ENCODE results near the gene SH2B2. TPM values are rescaled to one million over a fixed set of nuclear protein-coding genes. Genes with fewer than 3 reads are reported as not detected.

SH2B2 gene
- total and polyA plus RNA-seq, 4 donors = 0.65 to 1.4 (median 1.0) TPM; not detected in 1

DNA sequence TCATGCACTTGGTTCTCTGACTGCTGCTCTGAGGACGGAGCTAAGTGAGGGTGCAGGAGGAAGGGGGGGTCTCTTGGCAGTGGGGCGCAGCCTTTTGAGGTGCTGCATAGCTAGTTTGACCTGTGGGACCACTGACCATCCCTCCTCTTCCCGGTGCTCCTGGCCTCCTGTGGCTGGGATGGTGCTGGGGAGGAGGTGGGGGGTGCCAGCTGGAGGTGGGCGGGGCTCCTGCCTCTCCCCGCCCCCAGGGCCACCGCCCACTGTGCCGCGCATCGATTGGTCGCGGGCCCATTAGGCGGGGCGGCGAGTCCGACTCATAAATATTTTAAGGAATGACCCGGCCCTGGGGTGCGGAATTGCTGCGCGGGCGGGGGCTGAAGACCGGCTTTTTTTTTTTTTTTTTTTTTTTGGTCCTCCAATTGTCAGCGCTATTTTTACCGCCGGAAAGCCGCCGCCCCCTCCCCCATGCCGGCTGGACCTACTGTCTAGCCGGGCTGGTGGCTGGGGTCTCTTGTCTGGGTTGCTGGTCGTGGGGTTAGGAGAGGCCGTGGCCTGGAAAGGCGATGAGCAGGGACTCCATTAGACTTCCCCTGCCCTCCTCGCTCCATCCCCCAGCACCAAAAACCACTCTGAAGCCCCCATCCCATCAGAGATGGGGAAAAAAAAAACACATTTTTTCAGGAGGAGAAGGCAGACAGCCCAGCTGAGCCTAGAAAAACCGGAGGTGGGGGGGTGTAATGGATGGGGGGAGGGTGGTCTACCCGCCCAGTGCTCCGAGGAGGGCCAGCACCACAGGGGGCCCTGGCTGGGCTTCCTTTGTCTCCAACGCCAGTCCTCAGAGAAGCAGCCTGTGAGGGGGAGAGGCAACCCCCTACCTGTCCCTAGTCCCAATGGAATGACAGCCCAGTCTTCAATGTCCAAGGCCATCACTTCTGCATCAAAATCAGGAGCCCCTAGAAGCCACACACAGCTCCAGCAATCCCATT is 6.4 kb downstream of the SH2B2 start:
- H3K4me1 ChIP-seq (ENCODE audit: control insufficient read depth in 4 of 4, insufficient read depth in 4 of 4, low read length in 3 of 4) = peaks cover 0 to 5% (median 1%) of the 10 kb centered on the region in 4 donors
- 31% methylated on average over 36 of the region's 36 CpGs for WGBS
- H3K4me3 ChIP-seq (ENCODE audit: low read depth in 1 of 3, low read length in 3 of 3) = no peak overlapping the region
- H3K36me3 ChIP-seq (ENCODE audit: control insufficient read depth in 4 of 4, insufficient read depth in 3 of 4, low read depth in 1 of 4, low read length in 3 of 4) = no peaks in the 10 kb centered on the region
- no peaks in the 10 kb centered on the region for H3K27me3 ChIP-seq (ENCODE audit: control insufficient read depth in 4 of 4, insufficient read depth in 4 of 4, low read length in 3 of 4)
- no peak overlapping the region for H3K27ac ChIP-seq (ENCODE audit: low read depth in 1 of 2, low read length in 2 of 2)
- no peaks in the 10 kb centered on the region for H3K9me3 ChIP-seq (ENCODE audit: control insufficient read depth in 4 of 4, low read length in 3 of 4)
- no peak overlapping the region for H3K9ac ChIP-seq (ENCODE audit: low read depth in 1 of 2, low read length in 2 of 2)
- TF ChIP-seq HNF4G (IDR thresholded peaks at IDR 0.05) (no peak), NR2F2 (IDR thresholded peaks at IDR 0.05) (no peak), GABPA (IDR thresholded peaks at IDR 0.05 in 1 of 2, conservative IDR thresholded peaks at IDR 0.05 in 1 of 2) (no peak), RXRA (IDR thresholded peaks at IDR 0.05) (no peak), RAD21 (IDR thresholded peaks at IDR 0.05) (no peak), JUND (IDR thresholded peaks at IDR 0.05) (no peak), FOXA1 (IDR thresholded peaks at IDR 0.05) (no peak), TAF1 (conservative IDR thresholded peaks at IDR 0.05) (no peak), FOXA2 (IDR thresholded peaks at IDR 0.05) (no peak)
- TF ChIP-seq, protein P1, sequence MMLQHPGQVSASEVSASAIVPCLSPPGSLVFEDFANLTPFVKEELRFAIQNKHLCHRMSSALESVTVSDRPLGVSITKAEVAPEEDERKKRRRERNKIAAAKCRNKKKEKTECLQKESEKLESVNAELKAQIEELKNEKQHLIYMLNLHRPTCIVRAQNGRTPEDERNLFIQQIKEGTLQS (IDR thresholded peaks at IDR 0.05) = no peak
- TF ChIP-seq, protein P2, sequence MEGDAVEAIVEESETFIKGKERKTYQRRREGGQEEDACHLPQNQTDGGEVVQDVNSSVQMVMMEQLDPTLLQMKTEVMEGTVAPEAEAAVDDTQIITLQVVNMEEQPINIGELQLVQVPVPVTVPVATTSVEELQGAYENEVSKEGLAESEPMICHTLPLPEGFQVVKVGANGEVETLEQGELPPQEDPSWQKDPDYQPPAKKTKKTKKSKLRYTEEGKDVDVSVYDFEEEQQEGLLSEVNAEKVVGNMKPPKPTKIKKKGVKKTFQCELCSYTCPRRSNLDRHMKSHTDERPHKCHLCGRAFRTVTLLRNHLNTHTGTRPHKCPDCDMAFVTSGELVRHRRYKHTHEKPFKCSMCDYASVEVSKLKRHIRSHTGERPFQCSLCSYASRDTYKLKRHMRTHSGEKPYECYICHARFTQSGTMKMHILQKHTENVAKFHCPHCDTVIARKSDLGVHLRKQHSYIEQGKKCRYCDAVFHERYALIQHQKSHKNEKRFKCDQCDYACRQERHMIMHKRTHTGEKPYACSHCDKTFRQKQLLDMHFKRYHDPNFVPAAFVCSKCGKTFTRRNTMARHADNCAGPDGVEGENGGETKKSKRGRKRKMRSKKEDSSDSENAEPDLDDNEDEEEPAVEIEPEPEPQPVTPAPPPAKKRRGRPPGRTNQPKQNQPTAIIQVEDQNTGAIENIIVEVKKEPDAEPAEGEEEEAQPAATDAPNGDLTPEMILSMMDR (IDR thresholded peaks at IDR 0.05; ENCODE audit: low read depth, low read length, missing input control) = no peak
- TF ChIP-seq, protein P3, sequence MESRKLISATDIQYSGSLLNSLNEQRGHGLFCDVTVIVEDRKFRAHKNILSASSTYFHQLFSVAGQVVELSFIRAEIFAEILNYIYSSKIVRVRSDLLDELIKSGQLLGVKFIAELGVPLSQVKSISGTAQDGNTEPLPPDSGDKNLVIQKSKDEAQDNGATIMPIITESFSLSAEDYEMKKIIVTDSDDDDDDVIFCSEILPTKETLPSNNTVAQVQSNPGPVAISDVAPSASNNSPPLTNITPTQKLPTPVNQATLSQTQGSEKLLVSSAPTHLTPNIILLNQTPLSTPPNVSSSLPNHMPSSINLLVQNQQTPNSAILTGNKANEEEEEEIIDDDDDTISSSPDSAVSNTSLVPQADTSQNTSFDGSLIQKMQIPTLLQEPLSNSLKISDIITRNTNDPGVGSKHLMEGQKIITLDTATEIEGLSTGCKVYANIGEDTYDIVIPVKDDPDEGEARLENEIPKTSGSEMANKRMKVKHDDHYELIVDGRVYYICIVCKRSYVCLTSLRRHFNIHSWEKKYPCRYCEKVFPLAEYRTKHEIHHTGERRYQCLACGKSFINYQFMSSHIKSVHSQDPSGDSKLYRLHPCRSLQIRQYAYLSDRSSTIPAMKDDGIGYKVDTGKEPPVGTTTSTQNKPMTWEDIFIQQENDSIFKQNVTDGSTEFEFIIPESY (IDR thresholded peaks at IDR 0.05) = no peak
- TF ChIP-seq, protein P4, sequence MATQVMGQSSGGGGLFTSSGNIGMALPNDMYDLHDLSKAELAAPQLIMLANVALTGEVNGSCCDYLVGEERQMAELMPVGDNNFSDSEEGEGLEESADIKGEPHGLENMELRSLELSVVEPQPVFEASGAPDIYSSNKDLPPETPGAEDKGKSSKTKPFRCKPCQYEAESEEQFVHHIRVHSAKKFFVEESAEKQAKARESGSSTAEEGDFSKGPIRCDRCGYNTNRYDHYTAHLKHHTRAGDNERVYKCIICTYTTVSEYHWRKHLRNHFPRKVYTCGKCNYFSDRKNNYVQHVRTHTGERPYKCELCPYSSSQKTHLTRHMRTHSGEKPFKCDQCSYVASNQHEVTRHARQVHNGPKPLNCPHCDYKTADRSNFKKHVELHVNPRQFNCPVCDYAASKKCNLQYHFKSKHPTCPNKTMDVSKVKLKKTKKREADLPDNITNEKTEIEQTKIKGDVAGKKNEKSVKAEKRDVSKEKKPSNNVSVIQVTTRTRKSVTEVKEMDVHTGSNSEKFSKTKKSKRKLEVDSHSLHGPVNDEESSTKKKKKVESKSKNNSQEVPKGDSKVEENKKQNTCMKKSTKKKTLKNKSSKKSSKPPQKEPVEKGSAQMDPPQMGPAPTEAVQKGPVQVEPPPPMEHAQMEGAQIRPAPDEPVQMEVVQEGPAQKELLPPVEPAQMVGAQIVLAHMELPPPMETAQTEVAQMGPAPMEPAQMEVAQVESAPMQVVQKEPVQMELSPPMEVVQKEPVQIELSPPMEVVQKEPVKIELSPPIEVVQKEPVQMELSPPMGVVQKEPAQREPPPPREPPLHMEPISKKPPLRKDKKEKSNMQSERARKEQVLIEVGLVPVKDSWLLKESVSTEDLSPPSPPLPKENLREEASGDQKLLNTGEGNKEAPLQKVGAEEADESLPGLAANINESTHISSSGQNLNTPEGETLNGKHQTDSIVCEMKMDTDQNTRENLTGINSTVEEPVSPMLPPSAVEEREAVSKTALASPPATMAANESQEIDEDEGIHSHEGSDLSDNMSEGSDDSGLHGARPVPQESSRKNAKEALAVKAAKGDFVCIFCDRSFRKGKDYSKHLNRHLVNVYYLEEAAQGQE (IDR thresholded peaks at IDR 0.05) = no peak
- DNase-seq (ENCODE audit: low spot score) = no peak

DNA sequence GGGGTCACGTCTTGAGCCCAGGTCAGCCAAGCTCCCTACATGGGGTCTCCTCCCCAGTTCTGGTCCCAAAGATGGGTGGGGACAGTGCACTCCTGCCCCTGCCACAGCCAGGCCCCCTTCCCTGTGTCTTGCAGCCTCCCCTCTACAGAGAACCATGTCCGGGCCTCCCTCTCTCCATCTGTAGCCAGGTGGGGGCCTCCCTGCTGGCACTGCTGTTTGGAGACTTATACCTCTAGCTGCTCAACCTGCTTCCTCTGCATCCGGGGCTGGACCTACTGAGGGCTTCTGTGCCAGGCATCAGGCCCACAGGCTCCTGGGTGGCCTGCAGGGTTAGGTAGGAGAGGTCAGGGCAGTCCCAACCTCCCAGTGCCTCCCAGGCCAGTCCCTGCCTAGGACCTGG is 7.9 kb downstream of the SH2B2 start:
- Histone ChIP-seq H3K9me3 (ENCODE audit: control insufficient read depth in 4 of 4, low read length in 3 of 4) (no peaks in the 10 kb centered on the region), H3K9ac (ENCODE audit: low read depth in 1 of 2, low read length in 2 of 2) (no peak overlapping the region), H3K36me3 (ENCODE audit: control insufficient read depth in 4 of 4, insufficient read depth in 3 of 4, low read depth in 1 of 4, low read length in 3 of 4) (no peaks in the 10 kb centered on the region), H3K27ac (ENCODE audit: low read depth in 1 of 2, low read length in 2 of 2) (no peak overlapping the region), H3K4me1 (ENCODE audit: control insufficient read depth in 4 of 4, insufficient read depth in 4 of 4, low read length in 3 of 4) (peaks cover 0 to 2% (median 0%) of the 10 kb centered on the region in 4 donors), H3K27me3 (ENCODE audit: control insufficient read depth in 4 of 4, insufficient read depth in 4 of 4, low read length in 3 of 4) (no peaks in the 10 kb centered on the region), H3K4me3 (ENCODE audit: low read depth in 1 of 3, low read length in 3 of 3) (no peak overlapping the region)
- DNase-seq (ENCODE audit: low spot score) = no peak
- 94% methylated on average over 3 of the region's 3 CpGs for WGBS
- TF ChIP-seq HNF4G (IDR thresholded peaks at IDR 0.05) (no peak), SP1 (IDR thresholded peaks at IDR 0.05) (no peak), JUND (IDR thresholded peaks at IDR 0.05) (no peak), RAD21 (IDR thresholded peaks at IDR 0.05) (no peak), MAX (IDR thresholded peaks at IDR 0.05) (no peak), HNF4A (conservative IDR thresholded peaks at IDR 0.05) (no peak), FOXA2 (IDR thresholded peaks at IDR 0.05) (no peak), NR2F2 (IDR thresholded peaks at IDR 0.05) (no peak)
- TF ChIP-seq, protein P2 (IDR thresholded peaks at IDR 0.05; ENCODE audit: low read depth, low read length, missing input control) = no peak
- TF ChIP-seq, protein P4 (IDR thresholded peaks at IDR 0.05) = no peak
